GM18517 (cell line): Measurements from ENCODE around the gene NUDT22.
"Not testable (repeated sequence)": the region's sequence is repeated elsewhere in the genome, so short reads cannot be mapped to it uniquely, and the experiment has no call there.

ENCODE experiments used
- ATAC-seq: cut with Tn5 transposase; IDR thresholded peaks from one replicate; pipeline ENCODE4 v1.9.1; 2021; ENCODE audit warnings: mild to moderate bottlenecking, moderate library complexity; ENCODE audit not compliant: unreplicated experiment

The NUDT22 gene

GRCh38 chr11:64241491-64242374, 15.7 kb downstream of the NUDT22 start:
- peak; percentile 4 for ATAC-seq

DNA sequence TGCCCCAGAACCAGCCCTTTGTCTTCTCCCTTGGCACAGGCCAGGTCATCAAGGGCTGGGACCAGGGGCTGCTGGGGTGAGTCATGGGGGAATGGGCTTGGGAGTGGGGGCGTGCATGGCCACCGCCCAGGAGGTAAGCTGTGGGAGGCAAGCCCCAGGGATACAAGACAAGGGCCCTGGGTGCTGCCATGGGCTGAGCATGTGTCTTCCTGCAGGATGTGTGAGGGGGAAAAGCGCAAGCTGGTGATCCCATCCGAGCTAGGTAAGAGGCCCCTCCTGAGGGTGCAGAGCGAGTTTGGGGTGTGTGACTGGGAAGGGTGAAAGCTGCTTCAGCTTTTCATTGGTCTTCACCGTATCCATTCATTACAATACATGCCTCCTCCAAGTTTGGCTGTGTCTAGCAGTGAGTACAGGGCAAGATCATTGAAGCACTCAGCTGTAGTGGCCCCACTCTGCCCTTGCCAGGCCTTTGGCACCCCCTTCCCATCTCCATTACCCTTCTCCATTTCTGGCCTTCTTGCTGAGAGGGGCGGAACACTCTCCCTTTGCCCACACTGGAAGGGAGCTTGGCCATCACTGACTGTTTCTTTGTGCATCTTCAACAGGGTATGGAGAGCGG, 17.3 kb downstream of the NUDT22 start:
- ATAC-seq = no peak

DNA sequence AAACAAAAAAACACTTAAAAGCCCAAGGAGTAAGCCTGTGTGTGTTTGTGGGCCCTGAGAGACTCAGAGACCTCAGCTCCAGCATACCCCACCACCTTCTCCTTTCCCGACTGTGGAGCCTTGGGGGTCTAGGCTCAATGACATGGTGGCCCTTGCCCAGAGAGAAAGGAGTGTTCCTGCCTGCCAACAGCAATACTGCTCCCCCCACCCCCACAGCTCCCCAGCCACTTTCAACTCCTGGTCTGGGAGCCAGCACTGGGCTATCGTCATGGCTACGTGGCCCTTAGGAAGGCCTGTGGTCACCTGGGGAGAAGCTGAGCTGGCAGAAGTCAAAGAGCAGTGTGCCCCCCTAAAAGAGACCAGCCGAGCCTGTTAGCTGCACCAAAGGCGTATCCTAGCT, 18.0 kb downstream of the NUDT22 start:
- ATAC-seq = no peak

GRCh38 chr11:64244966-64245365, 18.9 kb downstream of the NUDT22 start:
- no peak for ATAC-seq

DNA sequence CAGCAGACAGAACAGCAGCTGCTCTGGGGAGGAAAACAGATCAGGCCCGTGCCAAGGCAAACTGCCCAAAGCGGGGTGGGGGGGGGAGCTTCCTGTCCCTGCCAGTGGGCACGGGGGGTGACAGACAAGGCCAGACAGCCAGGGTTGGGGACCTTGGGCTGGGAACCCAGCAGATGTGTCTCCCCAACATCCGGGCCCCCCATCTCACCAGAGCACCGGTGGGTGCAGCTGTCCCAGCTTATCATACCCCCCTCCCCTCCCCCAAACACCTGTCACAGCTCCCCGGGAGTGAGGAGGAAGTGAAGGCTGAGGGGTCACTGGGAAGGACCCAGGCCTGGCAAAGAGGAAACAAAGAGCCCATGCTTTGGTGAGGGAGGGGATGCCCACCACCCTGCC, 19.3 kb downstream of the NUDT22 start:
- ATAC-seq = no peak

DNA sequence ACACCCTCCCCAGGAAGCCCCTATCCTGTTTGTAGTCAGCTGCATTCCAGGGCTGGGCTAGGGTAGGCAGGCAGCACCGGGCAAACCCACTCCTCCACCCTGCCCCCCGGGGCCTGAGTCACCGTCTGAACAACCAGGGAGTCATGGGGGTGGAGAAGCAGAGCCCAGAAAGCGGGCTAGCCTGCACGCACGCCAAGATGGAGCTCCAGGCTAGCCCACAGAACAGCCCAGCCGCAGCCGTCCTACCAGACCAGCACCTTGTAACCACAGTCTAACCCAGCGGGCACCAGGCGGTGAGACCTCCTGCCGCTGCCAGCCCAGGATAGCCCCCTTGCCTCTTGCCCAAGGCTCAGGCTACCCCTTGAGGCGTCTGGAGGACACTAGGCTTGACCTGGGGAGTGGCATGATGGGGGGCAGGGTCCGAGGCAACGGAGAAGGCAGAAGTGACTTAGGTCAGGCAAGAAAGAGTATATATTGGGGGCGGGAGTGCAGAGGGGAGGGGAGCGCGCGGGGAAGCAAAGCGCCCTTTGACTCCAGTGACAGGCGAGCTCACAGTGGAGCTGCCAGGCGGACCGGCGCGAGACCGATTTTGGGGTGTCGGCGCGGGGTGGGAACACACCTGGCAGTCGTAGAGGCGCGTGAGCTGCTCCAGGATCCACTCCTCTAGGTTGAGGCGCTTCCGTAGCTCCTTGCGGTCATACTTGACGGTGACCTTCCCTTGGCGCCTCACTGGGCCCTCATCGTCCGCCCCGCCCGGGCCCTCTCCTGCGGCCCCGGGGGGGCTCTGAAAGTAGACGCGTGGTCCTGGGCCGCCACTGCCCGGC, 19.9 kb downstream of the NUDT22 start:
- ATAC-seq = no peak

DNA sequence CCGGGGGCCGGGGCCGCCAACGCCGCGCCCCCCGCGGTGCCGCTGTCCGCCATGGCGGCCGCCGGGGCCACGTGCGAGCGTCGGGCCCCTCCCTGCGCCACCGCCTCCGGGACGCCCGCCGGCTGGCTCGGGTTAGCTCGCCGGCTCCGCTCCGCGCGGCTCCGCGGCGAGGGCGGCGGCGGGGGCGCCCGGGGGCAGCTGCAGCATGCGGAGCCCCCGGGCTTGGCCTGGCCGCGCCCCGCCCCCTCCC, 20.5 kb downstream of the NUDT22 start:
- not testable (repeated sequence) for ATAC-seq

DNA sequence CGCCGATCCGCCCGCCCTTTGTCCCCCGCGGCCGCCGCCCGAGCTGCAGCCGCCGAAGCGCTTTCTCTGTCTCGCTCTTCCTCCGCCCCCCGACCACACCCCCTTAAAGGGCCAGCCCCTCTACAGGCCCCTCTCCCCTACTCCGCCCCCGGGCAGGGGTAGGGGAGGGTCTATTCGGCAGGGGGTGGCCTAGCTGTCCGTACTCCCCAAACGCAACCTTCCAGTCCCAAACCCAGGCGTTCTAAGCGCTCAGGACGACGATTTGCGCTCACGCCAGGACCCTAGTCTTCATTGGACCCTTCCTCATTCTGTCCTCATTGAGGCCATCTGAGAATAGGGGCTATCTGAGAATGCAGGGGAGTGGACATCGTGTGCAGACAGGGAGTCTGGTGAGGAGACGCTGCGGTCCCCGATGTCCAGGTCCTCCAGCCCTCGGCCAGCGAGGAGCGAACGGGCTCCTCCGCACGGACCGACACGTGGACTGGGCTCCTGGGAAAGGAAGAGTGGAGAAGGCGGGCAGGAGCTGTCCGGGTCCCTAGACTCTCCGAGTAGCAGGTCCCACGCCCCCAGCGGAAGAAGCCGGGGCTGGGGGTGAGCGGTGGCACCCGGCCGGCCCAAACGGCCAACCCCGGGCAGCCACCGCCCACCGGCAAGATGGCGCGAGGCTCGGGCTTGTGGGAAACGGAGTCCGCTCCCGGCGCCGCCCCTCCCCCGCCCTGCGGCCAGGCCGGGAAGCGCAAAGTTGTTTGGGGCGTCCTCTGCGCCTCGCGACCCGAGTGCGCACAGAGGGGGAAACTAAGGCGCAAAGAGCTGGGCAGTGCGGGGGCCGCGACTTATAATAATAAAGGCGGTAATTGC, 21.0 kb downstream of the NUDT22 start, which contains the start of gene PPP1R14B:
Gene PPP1R14B, minus strand, starts transcription at position 73 of the 858 bp plus-strand sequence. CDS start 270 bp downstream, outside the sequence.
- no peak for ATAC-seq

DNA sequence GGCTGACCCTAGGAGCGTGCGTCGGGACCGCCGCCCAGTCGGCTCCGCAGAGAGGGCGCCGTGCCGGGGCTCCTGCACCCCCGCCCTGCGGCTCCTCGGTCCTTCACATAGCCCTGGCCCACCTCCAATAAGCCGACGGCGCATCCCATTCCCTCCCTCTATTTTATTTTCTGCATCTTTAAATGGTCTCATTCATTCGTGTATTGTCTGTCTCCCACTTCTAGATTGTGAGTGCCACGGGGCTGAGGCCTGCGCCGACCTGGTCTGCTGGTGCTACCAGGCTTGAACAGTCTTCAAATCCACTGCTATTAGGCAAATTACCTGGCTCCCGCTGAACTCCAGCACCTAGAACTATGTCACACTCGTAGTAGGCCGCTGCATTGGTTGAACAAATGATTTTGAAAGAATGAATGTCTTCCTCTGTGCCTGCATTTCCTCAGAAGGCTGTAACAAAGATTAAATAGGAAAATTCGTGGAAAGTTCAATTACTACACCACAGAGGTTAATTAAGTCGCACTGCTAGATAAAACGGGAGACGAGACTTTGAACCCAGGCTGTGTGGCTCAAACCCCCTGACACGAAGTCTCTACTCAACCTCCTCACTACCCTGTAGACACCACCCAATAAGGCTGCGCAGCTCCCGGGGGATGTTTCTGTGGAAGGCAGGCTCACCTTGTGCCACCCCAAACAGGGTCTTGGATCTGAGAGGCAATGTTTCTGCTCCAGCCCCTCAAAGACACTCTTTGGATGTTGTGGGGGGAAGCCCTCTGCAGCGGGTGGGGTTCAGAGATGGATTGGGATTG, 21.9 kb downstream of the NUDT22 start:
- no peak for ATAC-seq

GRCh38 chr11:64248578-64248977, 22.5 kb downstream of the NUDT22 start:
- no peak for ATAC-seq

- ATAC-seq = no peak
These were observed 23.0 kb downstream of the NUDT22 start for GRCh38 chr11:64249038-64249437.

DNA sequence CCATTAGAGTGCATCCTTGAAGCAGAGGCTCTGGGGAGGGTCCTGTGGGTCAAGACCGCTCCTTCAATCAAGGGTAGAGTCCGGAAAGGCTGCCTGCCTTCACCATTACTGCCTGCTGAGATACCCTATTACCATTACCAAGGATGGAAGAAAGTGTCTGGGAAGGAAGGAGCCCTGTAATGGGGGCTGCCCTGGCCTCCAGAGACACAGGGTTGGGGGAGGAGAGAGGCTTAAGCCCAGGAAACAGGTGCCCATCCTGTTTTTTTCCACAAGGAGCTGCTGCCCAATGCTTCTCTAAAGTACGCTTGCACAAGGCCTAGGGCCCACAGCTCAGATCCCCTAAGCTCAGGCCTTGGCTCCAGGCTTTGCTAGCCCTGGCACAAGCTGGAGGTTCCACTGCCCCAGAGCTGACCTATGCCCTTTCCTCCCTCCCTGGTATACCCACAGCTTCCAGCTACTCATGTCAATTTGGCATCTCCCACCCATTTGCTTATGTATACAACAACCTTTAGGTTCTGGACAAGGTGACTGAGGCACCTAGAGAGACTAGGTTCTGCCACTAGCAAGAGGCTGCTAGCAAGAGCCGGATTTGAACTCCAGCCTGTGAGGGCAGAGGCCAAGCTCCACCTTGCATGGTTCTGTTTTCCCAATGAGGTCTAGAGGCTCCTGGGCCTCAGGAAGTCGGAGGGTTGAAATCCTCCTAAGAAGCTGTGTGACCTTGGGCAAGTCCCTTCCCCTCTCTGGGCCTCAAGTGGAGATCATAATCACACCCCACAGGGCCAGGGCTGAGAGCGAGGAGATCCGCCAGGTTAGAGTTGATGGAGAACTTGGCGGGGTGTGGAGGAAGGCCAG, 23.7 kb downstream of the NUDT22 start:
- no peak for ATAC-seq

DNA sequence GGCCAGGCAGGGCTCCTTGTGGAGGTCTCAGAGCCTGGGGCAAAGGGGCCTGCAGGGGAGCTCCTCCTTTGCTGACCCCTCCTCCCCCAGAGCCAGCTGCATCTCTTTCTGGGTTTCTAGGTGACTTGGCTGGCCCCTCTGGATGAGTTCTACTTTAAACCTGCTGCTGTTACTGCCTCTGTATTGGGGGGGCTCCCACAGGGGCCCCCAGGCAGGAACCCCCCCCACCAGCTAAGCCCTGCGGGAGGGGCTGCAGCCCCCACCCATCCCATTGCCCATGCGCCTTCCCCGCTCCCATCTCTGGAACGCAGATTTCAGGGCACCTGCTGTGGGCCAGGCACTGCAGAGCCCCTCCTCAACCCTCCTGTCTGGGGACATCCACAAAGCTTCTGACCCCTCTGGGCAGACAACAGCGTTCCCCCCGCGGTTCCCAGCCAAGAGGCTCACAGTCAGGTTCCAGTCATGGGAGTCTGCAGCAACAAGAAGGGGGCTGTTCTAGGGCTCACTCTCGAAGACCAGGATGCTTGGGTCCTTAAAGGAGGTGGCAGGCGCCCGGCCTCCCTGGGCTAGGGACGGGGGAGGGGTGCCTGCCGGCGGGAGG, 24.4 kb downstream of the NUDT22 start:
- ATAC-seq = no peak

DNA sequence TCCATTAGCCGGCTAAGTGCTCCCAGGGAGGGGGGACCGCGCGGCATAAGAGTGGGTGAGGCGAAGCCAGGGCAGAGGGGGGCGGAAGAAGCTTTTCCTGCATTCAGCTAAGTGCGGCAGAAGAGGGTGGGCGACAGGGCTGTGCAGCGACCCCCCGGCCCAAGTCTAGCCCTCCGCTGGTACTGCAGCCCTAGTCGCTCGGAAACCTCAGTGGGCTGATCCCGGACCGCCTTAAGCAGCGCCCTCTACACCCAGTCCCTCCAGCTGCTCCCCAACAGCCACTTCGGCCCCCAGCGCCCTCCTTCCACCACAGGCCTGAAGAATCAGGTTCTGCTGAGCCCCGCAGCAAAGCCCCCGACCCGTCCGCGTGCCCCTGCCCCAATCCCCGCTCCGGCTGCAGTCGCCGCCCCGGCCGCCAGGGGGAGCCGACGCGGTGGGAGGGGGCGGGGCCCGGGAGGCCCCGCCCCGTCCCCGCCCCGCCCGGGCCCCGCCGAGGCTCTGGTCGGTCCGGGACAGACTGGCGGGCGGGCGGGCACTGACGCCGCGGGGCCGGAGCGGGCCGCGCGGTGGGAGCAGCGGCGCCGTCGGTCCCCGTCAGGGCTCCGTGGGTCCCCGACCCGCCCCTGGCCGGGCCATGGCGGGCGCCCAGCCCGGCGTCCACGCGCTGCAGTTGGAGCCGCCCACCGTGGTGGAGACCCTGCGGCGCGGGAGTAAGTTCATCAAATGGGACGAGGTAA, 25.1 kb downstream of the NUDT22 start, which contains the start of gene PLCB3:
Gene PLCB3, plus strand, starts transcription at position 515 of the 737 bp plus-strand sequence. Its CDS starts 120 bp downstream, at position 635.
- no peak for ATAC-seq

DNA sequence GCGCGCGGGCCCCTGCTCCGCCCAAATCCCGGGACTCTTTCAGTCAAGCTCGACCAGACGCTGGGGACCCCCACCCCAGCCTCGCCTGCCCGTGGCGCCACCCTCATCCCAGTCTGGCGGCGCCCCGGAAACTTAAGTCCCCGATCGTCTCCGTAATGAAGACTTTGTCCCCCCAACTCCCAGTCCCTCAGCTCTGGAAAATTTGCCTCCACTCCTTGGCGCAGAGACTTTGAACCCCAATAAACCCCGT, 25.6 kb downstream of the NUDT22 start:
- ATAC-seq = no peak

GRCh38 chr11:64252003-64252872, 26.2 kb downstream of the NUDT22 start:
- no peak for ATAC-seq

DNA sequence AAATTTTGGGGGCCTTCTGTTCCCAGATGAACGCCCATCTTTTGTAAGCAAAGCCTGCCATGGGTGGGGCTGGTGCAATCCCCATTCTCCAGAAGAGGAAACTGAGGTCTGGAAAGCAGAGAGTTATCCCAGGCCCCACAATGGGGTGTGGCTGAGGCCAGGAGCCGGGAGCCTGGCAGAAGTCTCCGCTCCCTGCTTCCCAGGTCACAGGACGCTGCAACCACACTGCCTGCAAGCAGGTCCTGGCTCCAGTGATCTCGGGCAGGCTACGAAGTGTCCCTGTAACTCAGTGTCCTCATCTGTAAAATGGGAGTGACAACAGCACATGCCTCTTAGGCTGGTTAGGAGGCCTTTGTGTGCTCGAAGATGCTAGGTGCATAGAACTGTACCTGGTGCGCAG, 27.0 kb downstream of the NUDT22 start:
- ATAC-seq = no peak
